ENCODE results near the gene TFF2.

The TFF2 gene

GRCh38 chr21:42384156-42384945, 33.6 kb upstream of the TFF2 start:
- DNase-seq: no peak

- no peak for DNase-seq
Observed at GRCh38 chr21:42383331-42383730, 32.5 kb upstream of the TFF2 start.

- no peak for DNase-seq
Observed at GRCh38 chr21:42382915-42383314, 32.1 kb upstream of the TFF2 start.

GRCh38 chr21:42381347-42381984, 30.7 kb upstream of the TFF2 start:
- peak in 1 of 51 donors; percentile 2 for DNase-seq

GRCh38 chr21:42379426-42380215, 28.8 kb upstream of the TFF2 start:
- no peak for DNase-seq

GRCh38 chr21:42378418-42378817, 27.6 kb upstream of the TFF2 start:
- DNase-seq: no peak

GRCh38 chr21:42377951-42378340, 27.2 kb upstream of the TFF2 start:
- no peak for DNase-seq

- DNase-seq: no peak
Observed at GRCh38 chr21:42377211-42377950, 26.6 kb upstream of the TFF2 start.

GRCh38 chr21:42376338-42376982, 25.7 kb upstream of the TFF2 start:
- no peak for DNase-seq

GRCh38 chr21:42375966-42376337, 25.2 kb upstream of the TFF2 start:
- DNase-seq: no peak

- no peak for DNase-seq
Observed at GRCh38 chr21:42375506-42375905, 24.7 kb upstream of the TFF2 start.

GRCh38 chr21:42374864-42375499, 24.2 kb upstream of the TFF2 start:
- DNase-seq: no peak

- no peak for DNase-seq
Observed at GRCh38 chr21:42374457-42374856, 23.7 kb upstream of the TFF2 start.

- DNase-seq: no peak
Observed at GRCh38 chr21:42373908-42374455, 23.2 kb upstream of the TFF2 start.

GRCh38 chr21:42373196-42373907, 22.6 kb upstream of the TFF2 start:
- no peak for DNase-seq

GRCh38 chr21:42370894-42371654, 20.3 kb upstream of the TFF2 start:
- no peak for DNase-seq

- DNase-seq: no peak
Observed at GRCh38 chr21:42369821-42370220, 19.0 kb upstream of the TFF2 start.

- DNase-seq: no peak
Observed at GRCh38 chr21:42367367-42368165, 16.8 kb upstream of the TFF2 start.

All from hypothalamus (tissue), 51 donors.